Measurements from ENCODE around the gene MAST4.

GRCh38 chr5:67176936-67177335, 580.7 kb downstream of the MAST4 start:
- TF ChIP-seq CHD1 (IDR thresholded peaks at IDR 0.05; ENCODE audit: low read depth, low read length) (no peak), CTCF (conservative IDR thresholded peaks at IDR 0.05; ENCODE audit: low read depth, low read length) (no peak), RCOR1 (IDR thresholded peaks at IDR 0.05; ENCODE audit: insufficient replicate concordance, low read length) (no peak), POLR2A (IDR thresholded peaks at IDR 0.05; ENCODE audit: low read depth, low read length) (no peak), RAD21 (IDR thresholded peaks at IDR 0.05; ENCODE audit: low read length) (no peak), CEBPB (IDR thresholded peaks at IDR 0.05; ENCODE audit: low read depth, low read length) (no peak), ELK1 (IDR thresholded peaks at IDR 0.05; ENCODE audit: borderline replicate concordance, low read depth, low read length) (no peak), RFX5 (IDR thresholded peaks at IDR 0.05; ENCODE audit: low read depth, low read length) (no peak), SMC3 (IDR thresholded peaks at IDR 0.05; ENCODE audit: low read depth, low read length) (no peak), MAZ (IDR thresholded peaks at IDR 0.05; ENCODE audit: borderline replicate concordance, low read depth, low read length) (no peak), BHLHE40 (IDR thresholded peaks at IDR 0.05; ENCODE audit: low read depth, low read length) (no peak)

All from IMR-90 (cell line).